GM19372 (cell line): Measurements from ENCODE around the gene ANAPC5.
"Not testable (repeated sequence)": the region's sequence is repeated elsewhere in the genome, so short reads cannot be mapped to it uniquely, and the experiment has no call there.

ENCODE experiments used
- ATAC-seq: cut with Tn5 transposase; IDR thresholded peaks from one replicate; pipeline ENCODE4 v1.9.1; 2021; ENCODE audit warnings: mild to moderate bottlenecking, low read depth, moderate library complexity; ENCODE audit not compliant: unreplicated experiment

The ANAPC5 gene

DNA sequence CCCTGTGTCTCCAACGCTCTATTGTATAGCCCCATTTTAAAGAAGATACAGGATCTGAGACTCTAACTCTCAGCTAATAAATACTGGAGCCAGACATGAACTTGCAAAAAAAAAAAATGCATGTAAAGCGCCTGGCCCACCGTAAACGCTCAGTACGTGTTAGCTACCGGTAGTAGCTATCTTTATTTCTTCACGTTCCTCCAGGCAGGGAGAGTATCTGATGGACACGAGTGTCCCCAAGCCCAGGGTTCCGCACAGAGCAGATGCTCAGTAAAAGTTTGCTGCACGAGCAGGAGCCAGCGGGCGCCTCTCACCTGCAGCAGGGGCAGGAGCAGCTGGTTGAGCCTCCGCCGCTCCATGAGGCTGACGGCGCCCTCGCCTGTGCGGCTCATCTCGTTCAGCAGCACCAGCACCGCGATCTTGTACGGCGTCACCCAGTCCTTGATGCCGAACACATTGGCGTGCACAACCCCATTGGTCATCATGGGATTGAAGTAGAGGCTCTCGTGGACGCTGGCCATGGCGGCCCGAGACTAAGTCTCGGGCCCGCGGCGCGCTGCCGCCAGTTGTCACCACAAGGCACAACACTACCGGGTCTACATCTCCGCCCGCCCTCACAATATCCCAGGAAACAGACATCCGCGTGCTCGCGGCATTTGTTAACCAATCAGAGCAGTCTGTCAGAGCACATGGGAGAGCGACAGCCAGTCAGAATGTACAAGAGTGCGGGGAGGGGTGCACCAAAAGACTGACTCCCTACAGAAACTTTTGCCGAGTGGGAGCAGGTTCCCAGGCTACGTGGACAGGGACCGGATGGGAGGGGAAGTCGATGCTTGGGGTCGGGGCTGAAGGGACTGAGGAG lies at the start of gene ANAPC5:
ANAPC5 (minus strand) TSS at position 592 of the 862 bp plus-strand sequence; CDS start at position 521, 71 bp downstream.
- ATAC-seq = peak; percentile 93

- ATAC-seq = peak; percentile 30
These were observed 48.3 kb upstream of the ANAPC5 start for GRCh38 chr12:121400332-121401139.

DNA sequence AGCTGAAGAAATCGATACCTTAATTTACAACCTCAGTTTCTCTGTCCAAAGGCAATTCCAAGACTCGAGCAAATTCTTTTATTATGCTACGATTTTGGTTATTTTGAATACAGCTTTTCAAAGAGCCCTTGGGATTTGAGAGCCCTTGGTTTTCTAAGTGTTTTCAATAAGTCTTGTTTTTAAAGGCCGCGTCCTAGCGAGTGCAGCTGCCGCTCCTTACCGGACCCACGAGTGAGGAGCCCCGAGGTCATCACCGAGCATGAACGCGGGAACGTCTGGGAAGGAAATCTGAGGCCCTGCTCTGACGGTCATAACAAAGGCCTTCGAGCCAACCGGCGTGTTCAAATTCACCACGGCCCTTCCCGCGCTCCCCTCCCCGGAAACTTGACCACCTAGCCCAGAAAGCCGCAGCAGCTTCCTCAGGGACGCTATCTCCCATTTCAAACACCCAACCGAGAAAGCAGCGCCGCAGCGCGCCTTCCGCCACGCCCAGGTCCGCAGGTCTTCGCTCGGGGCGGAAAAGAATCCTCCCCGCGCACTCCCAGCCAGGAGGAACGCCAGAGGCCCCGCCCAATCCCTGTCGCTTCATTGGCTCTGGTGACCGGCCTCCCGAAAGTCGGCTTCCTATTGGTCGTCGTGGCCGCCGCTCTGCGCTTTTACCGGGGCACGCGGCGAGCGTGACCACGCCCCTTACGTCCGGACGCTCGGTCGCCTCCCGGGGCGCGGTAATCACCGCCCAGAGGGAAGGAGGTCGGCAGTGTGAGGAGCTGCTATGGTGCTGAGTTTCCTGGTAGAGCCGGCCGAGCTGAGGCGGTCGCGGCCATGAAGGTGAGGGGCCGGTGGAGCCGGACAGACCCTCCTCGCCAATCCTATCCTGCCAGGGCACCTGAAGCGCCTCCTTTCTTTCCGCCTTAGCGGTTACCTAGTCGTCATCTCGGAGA lies 47.5 kb upstream of the ANAPC5 start, which contains the start of gene RNF34:
RNF34 (plus strand) TSS at position 728 of the 941 bp plus-strand sequence; CDS start at position 823, 95 bp downstream.
- ATAC-seq = peak; percentile 90

- no peak for ATAC-seq
These were observed 46.1 kb upstream of the ANAPC5 start for GRCh38 chr12:121398355-121398754.

DNA sequence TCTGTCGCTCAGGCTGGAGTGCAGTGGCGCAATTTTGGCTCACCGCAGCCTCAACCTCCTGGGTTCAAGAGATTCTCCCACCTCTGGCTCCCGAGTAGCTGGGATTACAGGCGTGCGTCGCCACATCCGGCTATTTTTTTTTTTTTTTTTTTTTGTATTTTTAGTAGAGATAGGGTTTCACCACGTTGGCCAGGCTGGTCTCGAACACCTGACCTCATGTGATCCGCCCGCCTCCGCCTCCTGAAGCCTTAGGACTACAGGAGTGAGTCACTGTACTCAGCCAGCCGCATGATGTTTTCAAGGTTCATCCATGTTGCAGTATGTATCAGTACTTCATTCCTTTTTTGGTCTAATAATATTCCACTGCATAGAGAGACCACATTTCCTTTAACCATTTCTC lies 45.3 kb upstream of the ANAPC5 start:
- ATAC-seq = no peak

DNA sequence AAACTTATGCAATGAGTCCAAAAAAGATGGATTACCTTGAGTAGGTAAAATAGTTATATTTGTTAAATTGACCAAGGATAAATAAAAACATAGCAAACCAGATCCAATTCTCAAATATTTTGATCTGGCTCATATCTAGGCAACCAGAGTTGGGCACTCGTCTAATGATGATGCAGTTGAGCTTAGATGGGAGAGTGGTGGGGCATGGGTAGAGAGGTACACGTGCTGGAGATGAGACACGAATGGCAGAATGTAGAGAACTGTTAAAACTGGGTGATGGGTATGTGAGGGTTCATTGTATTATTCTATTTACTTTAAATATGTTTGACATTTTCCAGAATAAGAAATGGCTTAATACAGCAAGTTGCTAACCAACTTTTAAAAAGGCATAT lies 40.1 kb upstream of the ANAPC5 start:
- no peak for ATAC-seq

DNA sequence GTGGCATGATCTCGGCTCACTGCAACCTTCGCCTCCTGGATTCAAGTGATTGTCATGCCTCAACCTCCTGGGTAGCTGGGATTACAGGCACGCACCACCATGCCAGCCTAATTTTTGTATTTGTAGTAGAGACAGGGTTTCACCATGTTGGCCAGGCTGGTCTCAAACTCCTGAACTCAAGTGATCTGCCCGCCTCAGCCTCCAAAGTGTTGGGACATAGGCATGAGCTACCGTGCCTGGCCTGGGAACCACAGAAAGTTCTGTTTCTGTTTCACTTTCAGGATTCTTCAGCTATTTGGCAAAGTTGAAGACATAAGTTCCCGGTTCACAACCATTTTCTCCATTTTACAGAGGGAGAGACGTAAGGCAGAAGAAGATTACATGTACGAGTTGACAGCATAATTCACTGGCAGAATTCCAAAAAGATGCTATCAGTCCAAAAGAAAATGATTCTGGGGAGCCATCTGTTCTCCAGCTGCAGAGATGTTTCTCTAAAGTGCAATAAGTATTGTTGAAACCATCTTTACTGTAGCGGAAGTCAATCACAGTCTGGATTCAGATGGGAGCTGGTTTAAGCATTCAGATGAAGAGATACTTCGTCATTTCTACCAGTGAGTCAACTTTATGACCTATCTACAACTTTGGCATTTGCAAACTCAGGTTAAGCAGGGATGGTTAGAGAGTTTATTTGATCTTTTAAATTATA lies 39.6 kb upstream of the ANAPC5 start:
- ATAC-seq = no peak

GRCh38 chr12:121390856-121391255 lies 38.6 kb upstream of the ANAPC5 start:
- no peak for ATAC-seq

DNA sequence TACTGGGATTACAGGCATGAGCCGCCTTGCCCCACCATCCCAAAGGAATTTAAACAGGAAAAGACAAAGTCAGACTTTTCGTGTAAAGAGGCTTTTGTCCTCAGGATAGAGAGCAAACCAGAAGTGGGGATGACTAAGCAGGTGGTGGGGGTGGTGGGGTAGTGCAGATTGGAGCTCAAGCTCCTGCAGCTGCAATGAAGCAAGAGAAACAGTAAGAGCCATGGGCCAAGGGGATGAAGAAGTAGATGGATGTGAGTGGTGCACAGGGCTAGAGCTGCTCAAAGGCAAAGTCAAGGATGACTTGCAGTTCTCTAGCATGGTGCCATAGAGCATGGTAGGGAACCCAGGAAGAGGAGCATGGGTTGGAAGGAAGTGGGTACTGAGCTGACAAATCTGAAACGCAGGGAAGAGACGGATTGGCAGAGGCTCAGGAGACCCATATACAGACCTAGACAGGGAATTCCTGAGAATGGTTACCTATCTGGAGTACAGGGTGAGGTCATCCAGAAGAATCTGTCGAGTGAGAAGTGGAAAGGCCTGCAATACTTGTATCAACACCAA lies 36.3 kb upstream of the ANAPC5 start:
- ATAC-seq = no peak

DNA sequence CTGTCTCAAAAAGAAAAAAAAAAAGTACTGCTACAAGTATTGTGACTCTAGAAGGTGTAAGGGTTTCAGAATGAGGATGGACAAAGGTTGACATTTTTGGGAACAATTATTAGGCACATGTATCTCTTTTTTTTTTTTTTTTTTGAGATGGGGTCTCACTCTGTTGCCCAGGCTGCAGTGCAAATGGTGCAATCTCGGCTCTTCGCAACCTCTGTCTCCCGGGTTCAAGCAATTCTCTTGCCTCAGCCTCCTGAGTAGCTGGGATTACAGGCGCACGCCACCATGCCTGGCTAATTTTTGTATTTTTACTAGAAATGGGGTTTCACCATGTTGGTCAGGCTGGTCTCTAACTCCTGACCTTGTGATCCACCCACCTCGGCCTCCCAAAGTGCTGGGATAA lies 32.7 kb upstream of the ANAPC5 start:
- not testable (repeated sequence) for ATAC-seq

DNA sequence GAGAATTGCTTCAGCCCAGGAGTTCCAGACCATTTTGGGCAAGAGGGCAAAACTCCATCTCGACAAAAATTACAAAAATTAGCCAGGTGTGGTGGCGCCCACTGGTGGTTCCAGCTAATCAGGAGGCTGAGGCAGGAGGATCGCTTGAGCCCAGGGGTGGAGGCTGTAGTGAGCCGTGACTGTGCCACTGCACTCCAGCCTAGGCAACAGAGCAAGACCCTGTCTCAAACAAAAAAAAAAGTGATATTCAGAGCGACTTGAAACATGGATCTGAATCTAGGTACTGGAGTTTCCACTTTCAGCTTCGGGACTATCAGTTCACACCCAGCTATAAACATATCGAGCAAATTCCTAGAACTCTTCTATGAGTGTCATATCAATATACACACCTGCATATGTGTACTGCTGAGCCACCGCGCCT lies 31.4 kb upstream of the ANAPC5 start:
- no peak for ATAC-seq

- ATAC-seq = no peak
These were observed 27.7 kb upstream of the ANAPC5 start for GRCh38 chr12:121379945-121380344.

GRCh38 chr12:121378736-121379135 lies 26.5 kb upstream of the ANAPC5 start:
- no peak for ATAC-seq

GRCh38 chr12:121376754-121377697 lies 24.8 kb upstream of the ANAPC5 start:
- no peak for ATAC-seq

DNA sequence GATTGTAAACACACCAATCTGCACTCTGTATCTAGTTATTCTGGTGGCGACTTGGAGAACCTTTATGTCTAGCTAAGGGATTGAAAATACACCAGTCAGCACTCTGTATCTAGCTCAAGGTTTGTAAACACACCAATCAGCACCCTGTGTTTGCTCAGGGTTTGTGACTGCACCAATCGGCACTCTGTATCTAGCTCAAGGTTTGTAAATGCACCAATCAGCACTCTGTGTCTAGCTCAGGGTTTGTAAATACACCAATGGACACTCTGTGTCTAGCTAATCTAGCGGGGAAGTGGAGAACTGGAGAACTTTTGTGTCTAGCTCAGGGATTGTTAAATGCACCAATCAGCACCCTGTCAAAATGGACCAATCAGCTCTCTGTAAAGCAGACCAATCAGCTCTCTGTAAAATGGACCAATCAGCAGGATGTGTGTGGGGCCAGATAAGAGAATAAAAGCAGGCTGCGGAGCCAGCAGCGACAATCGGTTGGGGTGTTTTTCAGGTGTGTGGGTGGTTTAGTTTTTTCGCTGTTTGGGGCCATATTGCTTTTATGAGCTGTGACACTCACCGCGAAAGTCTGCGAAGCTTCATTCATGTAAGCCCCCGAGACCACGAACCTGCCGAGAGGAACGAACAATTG lies 22.9 kb upstream of the ANAPC5 start:
- ATAC-seq = not testable (repeated sequence)

GRCh38 chr12:121374336-121374735 lies 22.1 kb upstream of the ANAPC5 start:
- ATAC-seq = not testable (repeated sequence)

GRCh38 chr12:121373755-121374154 lies 21.5 kb upstream of the ANAPC5 start:
- ATAC-seq = no peak

DNA sequence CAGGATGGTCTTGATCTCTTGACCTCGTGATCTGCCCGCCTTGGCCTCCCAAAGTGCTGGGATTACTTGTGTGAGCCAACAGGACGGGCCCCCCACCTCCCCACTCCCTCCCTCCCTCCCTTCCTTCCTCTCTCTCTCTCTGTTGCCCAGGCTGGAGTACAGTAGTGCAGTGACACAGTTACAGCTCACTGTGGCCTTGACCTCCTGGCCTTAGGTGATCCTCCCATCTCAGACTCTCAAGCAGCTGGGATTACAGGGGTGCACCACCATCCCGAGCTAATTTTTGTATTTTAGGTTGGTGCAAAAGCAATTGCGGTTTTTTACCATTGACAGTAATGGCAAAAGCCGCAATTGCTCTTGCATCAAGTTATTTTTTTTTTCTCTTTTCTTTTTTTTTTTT lies 19.2 kb upstream of the ANAPC5 start:
- no peak for ATAC-seq
